ENCODE data around the gene CFAP410. TPM values are rescaled to one million over a fixed set of nuclear protein-coding genes. Genes with fewer than 3 reads are reported as not detected.

The CFAP410 gene
- total RNA-seq, 1 experiment from 2014 or later: 8.6 TPM

- CTCF ChIA-PET: no interaction called here
- BruUV-seq (replicated peaks): no TSS peak
Observed at GRCh38 chr21:44375761-44376241, 36.6 kb upstream of the CFAP410 start.

GRCh38 chr21:44375281-44375651 is 36.1 kb upstream of the CFAP410 start:
- peaks cover 4% of the 10 kb centered on the region for H3K36me3 Mint-ChIP-seq (ENCODE audit: insufficient read depth, unreplicated experiment)
- H3K4me1 Mint-ChIP-seq (ENCODE audit: low read depth, unreplicated experiment): no peaks in the 10 kb centered on the region
- no TSS peak for BruUV-seq (replicated peaks)
- DNase-seq: no peak
- intact Hi-C loops (cut with micrococcal nuclease; ENCODE audit: unreplicated experiment): no loop called here
- no peak for TF ChIP-seq CTCF (IDR thresholded peaks at IDR 0.05; ENCODE audit: unreplicated experiment)
- H3K9me3 Mint-ChIP-seq (ENCODE audit: low read depth, unreplicated experiment): no peaks in the 10 kb centered on the region
- peaks cover 83% of the 10 kb centered on the region for H3K27me3 Mint-ChIP-seq (ENCODE audit: unreplicated experiment)
- H3K4me3 Mint-ChIP-seq (ENCODE audit: low read depth, unreplicated experiment): no peak overlapping the region
- no peak overlapping the region for H3K27ac Mint-ChIP-seq (ENCODE audit: unreplicated experiment)
- CTCF ChIA-PET: no interaction called here

More at GRCh38 chr21:44375761-44376241, 36.6 kb upstream of the CFAP410 start:
- intact Hi-C loops (cut with micrococcal nuclease; ENCODE audit: unreplicated experiment): no loop called here
- no peak for DNase-seq
- Mint-ChIP-seq H3K27ac (ENCODE audit: unreplicated experiment) (no peak overlapping the region), H3K4me3 (ENCODE audit: low read depth, unreplicated experiment) (no peak overlapping the region), H3K9me3 (ENCODE audit: low read depth, unreplicated experiment) (no peaks in the 10 kb centered on the region), H3K27me3 (ENCODE audit: unreplicated experiment) (peaks cover 83% of the 10 kb centered on the region), H3K36me3 (ENCODE audit: insufficient read depth, unreplicated experiment) (peaks cover 4% of the 10 kb centered on the region), H3K4me1 (ENCODE audit: low read depth, unreplicated experiment) (no peaks in the 10 kb centered on the region)
- no peak for TF ChIP-seq CTCF (IDR thresholded peaks at IDR 0.05; ENCODE audit: unreplicated experiment)

GRCh38 chr21:44374601-44375280 is 35.6 kb upstream of the CFAP410 start:
- Mint-ChIP-seq H3K9me3 (ENCODE audit: low read depth, unreplicated experiment) (no peaks in the 10 kb centered on the region), H3K27ac (ENCODE audit: unreplicated experiment) (no peak overlapping the region), H3K27me3 (ENCODE audit: unreplicated experiment) (peaks cover 83% of the 10 kb centered on the region), H3K4me3 (ENCODE audit: low read depth, unreplicated experiment) (no peak overlapping the region), H3K4me1 (ENCODE audit: low read depth, unreplicated experiment) (no peaks in the 10 kb centered on the region), H3K36me3 (ENCODE audit: insufficient read depth, unreplicated experiment) (peaks cover 4% of the 10 kb centered on the region)
- intact Hi-C loops (cut with micrococcal nuclease; ENCODE audit: unreplicated experiment): no loop called here
- DNase-seq: no peak
- TF ChIP-seq CTCF (IDR thresholded peaks at IDR 0.05; ENCODE audit: unreplicated experiment): no peak
- BruUV-seq (replicated peaks): no TSS peak
- CTCF ChIA-PET: no interaction called here

GRCh38 chr21:44372616-44373015 is 33.4 kb upstream of the CFAP410 start:
- CTCF ChIA-PET: no interaction called here

More at GRCh38 chr21:44372616-44373015, 33.4 kb upstream of the CFAP410 start:
- BruUV-seq (replicated peaks): no TSS peak
- H3K4me1 Mint-ChIP-seq (ENCODE audit: low read depth, unreplicated experiment): no peaks in the 10 kb centered on the region
- H3K36me3 Mint-ChIP-seq (ENCODE audit: insufficient read depth, unreplicated experiment): peaks cover 4% of the 10 kb centered on the region
- intact Hi-C loops (cut with micrococcal nuclease; ENCODE audit: unreplicated experiment): no loop called here
- no peaks in the 10 kb centered on the region for H3K9me3 Mint-ChIP-seq (ENCODE audit: low read depth, unreplicated experiment)
- DNase-seq: no peak
- no peak overlapping the region for H3K4me3 Mint-ChIP-seq (ENCODE audit: low read depth, unreplicated experiment)
- H3K27me3 Mint-ChIP-seq (ENCODE audit: unreplicated experiment): peaks cover 85% of the 10 kb centered on the region
- no peak for TF ChIP-seq CTCF (IDR thresholded peaks at IDR 0.05; ENCODE audit: unreplicated experiment)
- no peak overlapping the region for H3K27ac Mint-ChIP-seq (ENCODE audit: unreplicated experiment)

Data from Calu3 (cell line).